A673 (cell line): ENCODE measurements around the gene PRR11. TPM values are rescaled to one million over a fixed set of nuclear protein-coding genes. Genes with fewer than 3 reads are reported as not detected.
"Not testable (repeated sequence)": the region's sequence is repeated elsewhere in the genome, so short reads cannot be mapped to it uniquely, and the experiment has no call there.

ENCODE experiments used
- BruUV-seq: library from RNA; stranded (reverse); fragments of 400-500 nt; replicated peaks from 2 replicates; lab custom pipeline; 2021; lab: Mats Ljungman, UMichigan
- CTCF ChIA-PET: fragments of 300-600 bp; sonication (Branson Sonifier 250); formaldehyde crosslinking; loops from one replicate; lab custom pipeline; 2022; ENCODE audit warnings: antibody characterized with exemption; lab: Charles Lee
- POLR2A ChIA-PET: fragments of 300-600 bp; sonication (Branson Sonifier 250); formaldehyde crosslinking; loops from one replicate; lab custom pipeline; 2022; ENCODE audit warnings: antibody characterized with exemption; ENCODE audit not compliant: low non-redundant PET; lab: Charles Lee
- DNase-seq: peaks from one replicate; pipeline ENCODE4 v3.0.0-alpha.2; 2015; ENCODE audit warnings: low spot score
- H3K27ac ChIP-seq: fragments of 200-600 bp; sonication (generic); 2 replicates; pipeline ENCODE4 v1.5.1; 2016; ENCODE audit warnings: mixed run types, low read depth, mild to moderate bottlenecking, mixed read lengths, antibody characterized with exemption, low read length; ENCODE audit not compliant: poor library complexity, severe bottlenecking
- H3K27me3 ChIP-seq: fragments of 200-600 bp; sonication (generic); replicated peaks from 2 replicates; pipeline ENCODE4 v1.6.1; 2017; ENCODE audit warnings: mixed run types, low read depth, mild to moderate bottlenecking, mixed read lengths, antibody characterized with exemption, low read length; ENCODE audit not compliant: insufficient read depth, poor library complexity
- H3K36me3 ChIP-seq: fragments of 200-600 bp; sonication (generic); 2 replicates; pipeline ENCODE4 v1.6.1; 2016; ENCODE audit warnings: mixed run types, mild to moderate bottlenecking, mixed read lengths, antibody characterized with exemption, low read length; ENCODE audit not compliant: insufficient read depth, poor library complexity, severe bottlenecking
- H3K4me1 ChIP-seq: fragments of 200-600 bp; sonication (generic); 2 replicates; pipeline ENCODE4 v1.6.1; 2017; ENCODE audit warnings: mixed run types, mild to moderate bottlenecking, mixed read lengths, antibody characterized with exemption, low read length; ENCODE audit not compliant: insufficient read depth, poor library complexity, severe bottlenecking
- H3K4me3 ChIP-seq: fragments of 200-600 bp; sonication (generic); 2 replicates; pipeline ENCODE4 v1.5.1; 2016; ENCODE audit warnings: low read depth, mixed run types, mild to moderate bottlenecking, mixed read lengths, low read length; ENCODE audit not compliant: poor library complexity, severe bottlenecking
- H3K9me3 ChIP-seq: fragments of 200-600 bp; sonication (generic); 2 replicates; pipeline ENCODE4 v1.6.1; 2016; ENCODE audit warnings: mixed run types, low read depth, mild to moderate bottlenecking, mixed read lengths, antibody characterized with exemption, low read length; ENCODE audit not compliant: poor library complexity, severe bottlenecking
- CTCF ChIP-seq: fragments of 300-800, 200-600 bp; sonication (generic); conservative IDR thresholded peaks from 2 replicates; pipeline ENCODE4 v1.5.1; 2017; ENCODE audit warnings: low read depth, mild to moderate bottlenecking, antibody characterized with exemption, low read length, moderate library complexity, mixed read lengths
- EZH2 ChIP-seq: fragments of 200-600 bp; sonication (generic); IDR thresholded peaks from 2 replicates; pipeline ENCODE4 v1.6.1; 2017; ENCODE audit warnings: borderline replicate concordance, low read depth, mild to moderate bottlenecking, mixed read lengths, antibody characterized with exemption, low read length; ENCODE audit not compliant: poor library complexity, severe bottlenecking
- intact Hi-C: fragments of 100-400 bp; cut with micrococcal nuclease; formaldehyde crosslinking; loops from one replicate; pipeline ENCODE4 v1.10.0; 2022; ENCODE audit not compliant: unreplicated experiment
- total RNA-seq: library from RNA; stranded (reverse); gene quantifications from 2 replicates; pipeline ENCODE4 v1.2.3, GENCODE V29; 2021

Gene PRR11
- total RNA-seq, 1 experiment from 2014 or later: 123 TPM

- no peaks in the 10 kb centered on the region for H3K27me3 ChIP-seq
- no peak overlapping the region for H3K4me3 ChIP-seq
- H3K9me3 ChIP-seq: no peaks in the 10 kb centered on the region
- H3K36me3 ChIP-seq: peaks cover 44% of the 10 kb centered on the region
- ChIA-PET CTCF (no interaction called here), POLR2A (no interaction called here)
- TF ChIP-seq EZH2: no peak
- no peak for TF ChIP-seq CTCF
- DNase-seq: no peak
- H3K4me1 ChIP-seq: no peaks in the 10 kb centered on the region
- BruUV-seq: no TSS peak
- intact Hi-C loops: no loop called here
- H3K27ac ChIP-seq: no peak overlapping the region
Observed at GRCh38 chr17:59175076-59175475, 19.5 kb downstream of the PRR11 start.

GRCh38 chr17:59178266-59178985 is 22.9 kb downstream of the PRR11 start:
- Histone ChIP-seq H3K27ac (no peak overlapping the region), H3K36me3 (peaks cover 13% of the 10 kb centered on the region), H3K4me1 (no peaks in the 10 kb centered on the region), H3K27me3 (no peaks in the 10 kb centered on the region), H3K9me3 (no peaks in the 10 kb centered on the region), H3K4me3 (no peak overlapping the region)
- POLR2A ChIA-PET: no interaction called here
- CTCF ChIA-PET: no interaction called here
- TF ChIP-seq CTCF: no peak
- TF ChIP-seq EZH2: no peak
- intact Hi-C loops: no loop called here
- no TSS peak for BruUV-seq
- DNase-seq: no peak

GRCh38 chr17:59179601-59180000 is 24.1 kb downstream of the PRR11 start:
- H3K9me3 ChIP-seq, BruUV-seq, POLR2A ChIA-PET, H3K27ac ChIP-seq, DNase-seq, H3K27me3 ChIP-seq, CTCF ChIA-PET, H3K36me3 ChIP-seq, intact Hi-C loops, H3K4me3 ChIP-seq, H3K4me1 ChIP-seq: not testable (repeated sequence)

- TF ChIP-seq EZH2 (no peak), CTCF (no peak)
- intact Hi-C loops: no loop called here
- Histone ChIP-seq H3K27ac (no peak overlapping the region), H3K36me3 (peaks cover 18% of the 10 kb centered on the region), H3K9me3 (no peaks in the 10 kb centered on the region), H3K27me3 (no peaks in the 10 kb centered on the region), H3K4me3 (no peak overlapping the region), H3K4me1 (no peaks in the 10 kb centered on the region)
- CTCF ChIA-PET: no interaction called here
- POLR2A ChIA-PET: no interaction called here
- DNase-seq: no peak
- BruUV-seq: no TSS peak
Observed at GRCh38 chr17:59180626-59181025, 25.1 kb downstream of the PRR11 start.
